Nephron progenitor cell (in vitro differentiated cells): ENCODE results near the gene CNTD1.
A peak's percentile ranks its signal among the peaks of the same experiment; 100 is the strongest.

ENCODE experiments used
- DNase-seq: peaks from one replicate; pipeline ENCODE4 v3.0.0; 2021
- H3K27ac Mint-ChIP-seq: 2 replicates; pipeline ENCODE4 v1.8.0; 2021; ENCODE audit warnings: mild to moderate bottlenecking, moderate library complexity, mixed read lengths
- H3K27me3 Mint-ChIP-seq: 2 replicates; pipeline ENCODE4 v1.8.0; 2021; ENCODE audit warnings: mild to moderate bottlenecking, low read depth, mixed read lengths; ENCODE audit not compliant: poor library complexity
- H3K36me3 Mint-ChIP-seq: 2 replicates; pipeline ENCODE4 v1.8.0; 2021; ENCODE audit warnings: low read depth, mixed read lengths
- H3K4me1 Mint-ChIP-seq: 2 replicates; pipeline ENCODE4 v1.8.0; 2021; ENCODE audit warnings: mixed read lengths
- H3K4me3 Mint-ChIP-seq: 2 replicates; pipeline ENCODE4 v1.8.0; 2021; ENCODE audit warnings: mild to moderate bottlenecking, moderate library complexity, mixed read lengths
- H3K9me3 Mint-ChIP-seq: 2 replicates; pipeline ENCODE4 v1.8.0; 2021; ENCODE audit warnings: mild to moderate bottlenecking, moderate library complexity, mixed read lengths
- CTCF ChIP-seq: fragments of 200-600 bp; sonication (generic); IDR thresholded peaks from 2 replicates; pipeline ENCODE4 v1.5.0; 2021; ENCODE audit warnings: antibody characterized with exemption

Gene CNTD1

GRCh38 chr17:42772945-42773289 lies 25.7 kb upstream of the CNTD1 start:
- Mint-ChIP-seq H3K27me3 (peaks cover 16% of the 10 kb centered on the region), H3K36me3 (peaks cover 15% of the 10 kb centered on the region)
- TF ChIP-seq CTCF: no peak

GRCh38 chr17:42773290-42774035 lies 25.2 kb upstream of the CNTD1 start, which contains the start of gene VPS25:
VPS25 (plus strand) TSS chr17:42773449; CDS start chr17:42773476, 27 bp downstream.
- Mint-ChIP-seq H3K27me3 (peaks cover 11% of the 10 kb centered on the region), H3K9me3 (no peaks in the 10 kb centered on the region), H3K4me3 (peak within 1 kb of the TSS; percentile 100), H3K36me3 (peaks cover 15% of the 10 kb centered on the region), H3K4me1 (peaks cover 40% of the 10 kb centered on the region), H3K27ac (peak within 1 kb of the TSS; percentile 98)
- no peak for TF ChIP-seq CTCF
- DNase-seq: peak; percentile 73

More at GRCh38 chr17:42772945-42773289, 25.7 kb upstream of the CNTD1 start:
- peak overlapping the region; percentile 98 for H3K27ac Mint-ChIP-seq
- no peaks in the 10 kb centered on the region for H3K9me3 Mint-ChIP-seq
- peak overlapping the region; percentile 100 for H3K4me3 Mint-ChIP-seq
- peaks cover 45% of the 10 kb centered on the region for H3K4me1 Mint-ChIP-seq
- DNase-seq: no peak

GRCh38 chr17:42774066-42774745 lies 24.5 kb upstream of the CNTD1 start:
- H3K9me3 Mint-ChIP-seq: no peaks in the 10 kb centered on the region
- H3K4me3 Mint-ChIP-seq: peak overlapping the region; percentile 100

GRCh38 chr17:42775534-42776098 lies 23.0 kb upstream of the CNTD1 start:
- no peak for DNase-seq
- Mint-ChIP-seq H3K27ac (no peak overlapping the region), H3K9me3 (no peaks in the 10 kb centered on the region), H3K36me3 (peaks cover 15% of the 10 kb centered on the region), H3K27me3 (peaks cover 5% of the 10 kb centered on the region), H3K4me3 (peak overlapping the region; percentile 100), H3K4me1 (peaks cover 45% of the 10 kb centered on the region)
- no peak for TF ChIP-seq CTCF

More at GRCh38 chr17:42774066-42774745, 24.5 kb upstream of the CNTD1 start:
- Mint-ChIP-seq H3K4me1 (peaks cover 35% of the 10 kb centered on the region), H3K36me3 (peaks cover 15% of the 10 kb centered on the region), H3K27me3 (peaks cover 5% of the 10 kb centered on the region), H3K27ac (peak overlapping the region; percentile 98)
- no peak for DNase-seq
- TF ChIP-seq CTCF: no peak

- TF ChIP-seq CTCF: no peak
- Mint-ChIP-seq H3K36me3 (peaks cover 15% of the 10 kb centered on the region), H3K4me1 (peaks cover 44% of the 10 kb centered on the region), H3K27ac (peak overlapping the region; percentile 81), H3K27me3 (peaks cover 26% of the 10 kb centered on the region), H3K9me3 (no peaks in the 10 kb centered on the region), H3K4me3 (no peak overlapping the region)
- no peak for DNase-seq
Measured at GRCh38 chr17:42778570-42778969, 20.1 kb upstream of the CNTD1 start.
